Adrenal gland (tissue), 12 donors: Measurements from ENCODE around the gene CBX5. TPM values are rescaled to one million over a fixed set of nuclear protein-coding genes. Genes with fewer than 3 reads are reported as not detected.
"Not testable (repeated sequence)": the region's sequence is repeated elsewhere in the genome, so short reads cannot be mapped to it uniquely, and the experiment has no call there.

Experiments used
- DNase-seq, 7 donors: peaks; one replicate each; pipeline ENCODE4 v3.0.0-alpha.2; 2019 to 2020
- H3K27ac ChIP-seq, 5 donors: fragments of 200-600 bp; sonication (generic) in 4 of 5; 1 replicate in 3 of 5; 2 replicates in 2 of 5; pipeline versions ENCODE4 v1.5.1 to v1.8.0; 2016 to 2020; ENCODE audit warnings: mild to moderate bottlenecking in 1 of 5
- H3K27me3 ChIP-seq: fragments of 200-600 bp; 2 replicates; pipeline ENCODE4 v1.8.0; 2021
- H3K36me3 ChIP-seq, 2 donors: fragments of 200-600 bp; replicated peaks in 1 of 2; 1 replicate in 1 of 2; 2 replicates in 1 of 2; pipeline versions ENCODE4 v1.5.1 to v1.8.0; 2018 to 2022
- H3K4me1 ChIP-seq, 2 donors: fragments of 200-600 bp; replicated peaks in 1 of 2; 1 replicate in 1 of 2; 2 replicates in 1 of 2; pipeline versions ENCODE4 v1.5.1 to v1.8.0; 2018 to 2021
- H3K4me3 ChIP-seq, 4 donors: fragments of 200-600 bp; sonication (generic) in 3 of 4; one replicate each; pipeline ENCODE4 v1.5.1; 2016 to 2018
- H3K9me3 ChIP-seq, 3 donors: fragments of 200-600 bp; sonication (generic) in 1 of 3; replicated peaks in 1 of 3; 1 replicate in 2 of 3; 2 replicates in 1 of 3; pipeline versions ENCODE4 v1.5.1 to v1.8.0; 2016 to 2021
- POLR2A ChIP-seq, 2 donors: fragments of 450-650 bp; IDR thresholded peaks; one replicate each; pipeline ENCODE4 v1.6.1; 2017; ENCODE audit warnings: antibody characterized with exemption in 2 of 2, mild to moderate bottlenecking in 2 of 2, moderate library complexity in 1 of 2
- WGBS, 4 donors: extraction: QIAGEN DNeasy Blood & Tissue Kit in 2 of 4; methylation state at CpG; one replicate each; pipeline versions ENCODE4 v1.1.5 to v1.1.7; 2013 to 2017; 5-methylcytosine and 5-hydroxymethylcytosine counted together
- intact Hi-C, 2 donors: fragments of 100-400 bp; cut with DNase I; formaldehyde crosslinking; loops; one replicate each; pipeline versions ENCODE4 v1.14.1 to v1.15.0; 2022 to 2023
- polyA plus RNA-seq, 3 donors: library from polyadenylated mRNA; stranded (reverse); fragments of 200-250 nt in 2 of 3; fragments of 350-450 nt in 1 of 3; fragmentation: Illumina TruSeq in 1 of 3; extraction: RNeasy Lipid Tissue Mini Kit (QIAGEN cat#74804) in 1 of 3; gene quantifications; one replicate each; pipeline ENCODE4 v1.2.3, GENCODE V29; 2013 to 2014
- total RNA-seq, 9 donors: library from RNA; depleted of rRNA in 4 of 9; stranded (reverse); fragments of >200 nt in 4 of 9; fragments of 120-200 nt in 1 of 9; fragmentation: NEBNext Ultra II Directional in 1 of 9; extraction: Animal tissue kit (Norgen Biotek cat#: 25700) in 1 of 9; gene quantifications; one replicate each; pipeline versions ENCODE4 v1.1.0 to v1.2.4, GENCODE V29; 2013 to 2023
- TF ChIP-seq, protein P1 (sequence below), 6 experiments: fragments of 450-650 bp in 4 of 6; fragments of 200-600 bp in 2 of 6; sonication (generic) in 1 of 6; IDR thresholded peaks; 1 replicate in 5 of 6; 2 replicates in 1 of 6; pipeline versions ENCODE4 v1.5.1 to v1.8.0; 2016 to 2021; ENCODE audit warnings: antibody characterized with exemption in 6 of 6, mild to moderate bottlenecking in 2 of 6, moderate library complexity in 1 of 6
- donor health status: healthy with polysubstance abuse.
- donor health status: Bipolar disorder and iron deficiency.
- donor health status: DM: yes; HTN: yes; CAD: no.
- donor health status: DM: no; HTN: no; CAD: no.
- donor health status: DM: no; HTN: no; CAD: no.
- donor health status: DM: yes; HTN: yes; CAD: no.

The CBX5 gene
- total and polyA plus RNA-seq, 12 donors: 8.2 to 88.4 (median 54.6) TPM

DNA sequence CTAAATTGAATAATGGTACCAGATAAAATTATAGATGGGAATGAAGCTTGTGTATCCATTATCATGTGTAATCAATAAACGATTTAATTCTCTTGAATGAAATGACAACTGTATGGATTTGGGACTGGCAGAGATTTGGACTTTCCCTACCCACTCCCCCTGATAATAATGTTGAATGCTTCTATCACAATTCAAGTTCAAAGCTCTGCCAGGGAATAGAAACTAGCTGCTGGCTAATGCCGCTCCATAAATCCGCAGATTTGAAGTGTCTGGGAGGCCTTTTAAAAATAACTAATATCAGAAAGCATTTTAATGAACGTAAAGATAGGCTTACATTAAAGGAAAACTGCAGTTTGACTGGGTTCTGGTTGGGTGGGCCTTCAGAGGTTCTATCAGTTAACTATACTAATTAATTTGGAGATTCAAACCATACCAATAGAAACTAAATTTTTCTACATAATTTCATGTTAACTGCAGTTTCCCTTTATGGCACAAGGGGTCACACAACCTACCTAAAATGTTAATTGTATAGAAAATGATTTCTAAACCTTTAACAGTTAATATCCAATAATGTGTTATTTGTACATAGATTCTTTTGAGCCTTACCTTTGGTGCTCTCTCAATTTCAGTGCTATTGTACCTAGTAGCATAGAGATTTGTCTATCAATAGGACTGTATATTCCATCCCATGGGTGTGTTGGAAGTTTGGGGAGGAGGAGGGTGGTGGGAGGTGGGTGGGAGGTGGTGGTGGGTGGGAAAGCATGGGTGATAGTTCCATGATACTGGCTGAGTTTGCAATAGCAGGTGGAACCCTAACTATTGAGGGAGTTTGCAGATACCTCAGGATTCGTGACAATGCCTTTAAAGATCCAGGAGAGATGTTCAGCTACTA lies 5.5 kb upstream of the CBX5 start:
- H3K36me3 ChIP-seq: peaks cover 0 to 65% of the 10 kb centered on the region in 2 donors
- H3K4me3 ChIP-seq: peak overlapping the region in 1 of 4 donors; percentile 24
- TF ChIP-seq, protein P1, sequence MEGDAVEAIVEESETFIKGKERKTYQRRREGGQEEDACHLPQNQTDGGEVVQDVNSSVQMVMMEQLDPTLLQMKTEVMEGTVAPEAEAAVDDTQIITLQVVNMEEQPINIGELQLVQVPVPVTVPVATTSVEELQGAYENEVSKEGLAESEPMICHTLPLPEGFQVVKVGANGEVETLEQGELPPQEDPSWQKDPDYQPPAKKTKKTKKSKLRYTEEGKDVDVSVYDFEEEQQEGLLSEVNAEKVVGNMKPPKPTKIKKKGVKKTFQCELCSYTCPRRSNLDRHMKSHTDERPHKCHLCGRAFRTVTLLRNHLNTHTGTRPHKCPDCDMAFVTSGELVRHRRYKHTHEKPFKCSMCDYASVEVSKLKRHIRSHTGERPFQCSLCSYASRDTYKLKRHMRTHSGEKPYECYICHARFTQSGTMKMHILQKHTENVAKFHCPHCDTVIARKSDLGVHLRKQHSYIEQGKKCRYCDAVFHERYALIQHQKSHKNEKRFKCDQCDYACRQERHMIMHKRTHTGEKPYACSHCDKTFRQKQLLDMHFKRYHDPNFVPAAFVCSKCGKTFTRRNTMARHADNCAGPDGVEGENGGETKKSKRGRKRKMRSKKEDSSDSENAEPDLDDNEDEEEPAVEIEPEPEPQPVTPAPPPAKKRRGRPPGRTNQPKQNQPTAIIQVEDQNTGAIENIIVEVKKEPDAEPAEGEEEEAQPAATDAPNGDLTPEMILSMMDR (IDR thresholded peaks at IDR 0.05): peak in 3 of 6 experiments; percentile 6 to 21 (median 9)
- no peak for TF ChIP-seq POLR2A (IDR thresholded peaks at IDR 0.05)
- peaks cover 42 to 56% of the 10 kb centered on the region in 2 donors for H3K4me1 ChIP-seq
- intact Hi-C loops: no loop called here
- DNase-seq: no peak
- H3K9me3 ChIP-seq: no peaks in the 10 kb centered on the region
- H3K27ac ChIP-seq: peak overlapping the region in 1 of 5 donors; percentile 7
- 42 to 51% (median 45%) methylated on average over 5 of the region's 5 CpGs for WGBS, 4 donors
- H3K27me3 ChIP-seq: no peaks in the 10 kb centered on the region

DNA sequence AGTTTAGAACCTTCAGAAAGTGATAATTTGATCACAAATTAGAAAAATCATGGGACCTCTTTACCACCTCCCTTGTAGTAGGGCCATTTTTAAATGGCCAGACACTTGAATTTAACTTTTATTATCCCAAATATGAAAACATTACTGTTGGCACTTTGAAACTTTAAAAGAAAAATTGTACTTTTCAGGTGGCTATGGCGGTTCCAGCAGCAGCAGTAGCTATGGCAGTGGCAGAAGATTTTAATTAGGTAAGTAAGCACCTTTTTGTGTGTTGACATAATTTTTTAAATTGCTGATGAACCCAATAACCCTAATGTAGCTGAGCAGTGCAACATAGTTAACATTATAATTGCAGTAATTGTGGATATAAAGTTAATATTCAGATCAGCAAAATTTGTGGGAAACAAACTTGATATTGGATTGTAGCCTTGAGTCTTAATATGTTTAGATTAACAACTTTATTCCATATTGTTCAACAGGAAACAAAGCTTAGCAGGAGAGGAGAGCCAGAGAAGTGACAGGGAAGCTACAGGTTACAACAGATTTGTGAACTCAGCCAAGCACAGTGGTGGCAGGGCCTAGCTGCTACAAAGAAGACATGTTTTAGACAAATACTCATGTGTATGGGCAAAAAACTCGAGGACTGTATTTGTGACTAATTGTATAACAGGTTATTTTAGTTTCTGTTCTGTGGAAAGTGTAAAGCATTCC lies 4.3 kb upstream of the CBX5 start:
- WGBS, 4 donors: 27 to 37% (median 32%) methylated on average over 1 to 2 of the region's 2 CpGs
- intact Hi-C loops: not testable (repeated sequence)

DNA sequence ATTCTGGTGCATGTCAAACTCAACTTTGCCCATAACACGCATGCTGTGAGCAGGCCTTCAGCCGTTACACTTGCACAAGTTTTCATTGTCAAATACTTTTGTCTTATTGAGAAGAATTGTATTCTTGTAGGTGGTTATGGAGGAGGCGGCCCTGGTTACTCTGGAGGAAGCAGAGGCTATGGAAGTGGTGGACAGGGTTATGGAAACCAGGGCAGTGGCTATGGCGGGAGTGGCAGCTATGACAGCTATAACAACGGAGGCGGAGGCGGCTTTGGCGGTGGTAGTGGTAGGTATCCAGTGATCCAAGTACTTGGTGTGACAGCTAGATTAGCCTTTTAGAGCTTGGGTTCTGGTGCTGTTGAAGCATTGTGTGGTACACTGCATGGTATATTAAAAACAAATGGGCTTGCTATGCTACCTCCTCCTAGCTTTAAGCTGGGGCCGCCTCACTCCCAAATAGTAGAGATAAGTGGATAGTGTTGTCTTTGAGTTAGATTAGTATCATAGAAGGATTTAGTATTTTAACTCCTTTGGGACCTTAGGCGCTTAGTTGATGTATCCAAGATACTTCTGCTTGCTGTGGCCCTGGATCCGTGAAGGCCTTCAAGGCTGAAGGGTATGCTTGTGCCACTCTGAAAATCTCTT lies 3.1 kb upstream of the CBX5 start:
- H3K4me3 ChIP-seq: peak overlapping the region in 1 of 4 donors; percentile 69
- peak overlapping the region in 1 of 5 donors; percentile 50 for H3K27ac ChIP-seq
- H3K4me1 ChIP-seq: peaks cover 51 to 66% of the 10 kb centered on the region in 2 donors
- H3K9me3 ChIP-seq: no peaks in the 10 kb centered on the region
- peak in 1 of 7 donors; percentile 32 for DNase-seq
- no peak for TF ChIP-seq POLR2A (IDR thresholded peaks at IDR 0.05)
- TF ChIP-seq, protein P1 (IDR thresholded peaks at IDR 0.05): no peak
- H3K27me3 ChIP-seq: no peaks in the 10 kb centered on the region
- 21 to 28% (median 24%) methylated on average over 11 of the region's 11 CpGs for WGBS, 4 donors
- intact Hi-C loops: no loop called here
- peaks cover 0 to 60% of the 10 kb centered on the region in 2 donors for H3K36me3 ChIP-seq

More for the DNA sequence above, 4.3 kb upstream of the CBX5 start:
- DNase-seq, H3K27me3 ChIP-seq, H3K9me3 ChIP-seq: not testable (repeated sequence)
- H3K4me3 ChIP-seq: peak overlapping the region in 1 of 4 donors; percentile 69
- H3K4me1 ChIP-seq: peaks cover 42 to 56% of the 10 kb centered on the region in 2 donors
- H3K27ac ChIP-seq: peak overlapping the region in 1 of 5 donors; percentile 20
- peaks cover 0 to 65% of the 10 kb centered on the region in 2 donors for H3K36me3 ChIP-seq

DNA sequence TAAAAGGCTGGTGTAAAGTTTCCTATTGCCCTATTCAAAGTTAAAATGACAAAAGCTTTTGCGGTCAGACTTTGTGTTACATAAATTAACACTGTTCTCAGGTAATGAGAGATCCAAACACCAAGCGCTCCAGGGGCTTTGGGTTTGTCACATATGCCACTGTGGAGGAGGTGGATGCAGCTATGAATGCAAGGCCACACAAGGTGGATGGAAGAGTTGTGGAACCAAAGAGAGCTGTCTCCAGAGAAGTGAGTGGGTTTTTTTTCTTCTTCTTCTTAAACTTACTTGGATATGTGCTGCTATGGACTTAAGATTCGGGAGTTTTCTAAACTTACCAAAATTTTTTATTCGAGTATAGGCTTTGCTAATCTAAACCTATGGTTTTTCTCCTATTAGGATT lies 1.8 kb upstream of the CBX5 start:
- WGBS, 4 donors: 5 to 17% (median 14%) methylated on average over 4 of the region's 4 CpGs
- H3K27me3 ChIP-seq, H3K9me3 ChIP-seq, DNase-seq, intact Hi-C loops: not testable (repeated sequence)
- Histone ChIP-seq H3K4me1 (peaks cover 59 to 69% of the 10 kb centered on the region in 2 donors), H3K4me3 (peak overlapping the region in 3 of 4 donors; percentile 69 to 93 (median 72)), H3K36me3 (peaks cover 0 to 47% of the 10 kb centered on the region in 2 donors), H3K27ac (peak overlapping the region in 4 of 5 donors; percentile 90 to 99 (median 92))

DNA sequence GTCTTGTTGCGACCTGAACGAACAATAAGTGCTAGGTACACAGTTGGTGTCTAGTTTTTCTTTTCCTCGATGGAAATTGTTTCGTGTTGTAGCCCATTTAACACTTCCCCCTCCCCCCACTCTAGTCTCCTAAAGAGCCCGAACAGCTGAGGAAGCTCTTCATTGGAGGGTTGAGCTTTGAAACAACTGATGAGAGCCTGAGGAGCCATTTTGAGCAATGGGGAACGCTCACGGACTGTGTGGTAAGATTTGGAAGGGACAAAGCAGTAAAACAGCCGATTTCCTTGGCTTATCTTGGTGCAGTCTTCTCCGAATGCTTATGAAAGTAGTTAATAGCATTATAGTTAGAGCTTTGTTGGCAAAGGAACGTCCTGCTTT lies 1.3 kb upstream of the CBX5 start:
- peak overlapping the region; percentile 69 to 93 (median 76) for H3K4me3 ChIP-seq
- intact Hi-C loops, DNase-seq, H3K27me3 ChIP-seq, H3K9me3 ChIP-seq: not testable (repeated sequence)
- H3K4me1 ChIP-seq: peaks cover 59 to 65% of the 10 kb centered on the region in 2 donors
- WGBS, 4 donors: 0 to 1% (median 0%) methylated on average over 9 to 10 of the region's 10 CpGs
- peaks cover 0 to 42% of the 10 kb centered on the region in 2 donors for H3K36me3 ChIP-seq
- H3K27ac ChIP-seq: peak overlapping the region; percentile 80 to 99 (median 92)
